Lower leg skin (tissue), 3 donors: ENCODE results near the gene AUTS2.

Experiments used
- POLR2A ChIP-seq, 2 donors: fragments of 450-650 bp; IDR thresholded peaks; one replicate each; pipeline ENCODE4 v1.6.1; 2016 to 2017; ENCODE audit warnings: antibody characterized with exemption in 2 of 2, mild to moderate bottlenecking in 1 of 2, moderate library complexity in 1 of 2
- TF ChIP-seq, protein P1 (sequence below), 3 donors: fragments of 450-650 bp; IDR thresholded peaks; one replicate each; pipeline ENCODE4 v1.5.1; 2016; ENCODE audit warnings: antibody characterized with exemption in 3 of 3, mild to moderate bottlenecking in 3 of 3, moderate library complexity in 2 of 3

- TF ChIP-seq, protein P1, sequence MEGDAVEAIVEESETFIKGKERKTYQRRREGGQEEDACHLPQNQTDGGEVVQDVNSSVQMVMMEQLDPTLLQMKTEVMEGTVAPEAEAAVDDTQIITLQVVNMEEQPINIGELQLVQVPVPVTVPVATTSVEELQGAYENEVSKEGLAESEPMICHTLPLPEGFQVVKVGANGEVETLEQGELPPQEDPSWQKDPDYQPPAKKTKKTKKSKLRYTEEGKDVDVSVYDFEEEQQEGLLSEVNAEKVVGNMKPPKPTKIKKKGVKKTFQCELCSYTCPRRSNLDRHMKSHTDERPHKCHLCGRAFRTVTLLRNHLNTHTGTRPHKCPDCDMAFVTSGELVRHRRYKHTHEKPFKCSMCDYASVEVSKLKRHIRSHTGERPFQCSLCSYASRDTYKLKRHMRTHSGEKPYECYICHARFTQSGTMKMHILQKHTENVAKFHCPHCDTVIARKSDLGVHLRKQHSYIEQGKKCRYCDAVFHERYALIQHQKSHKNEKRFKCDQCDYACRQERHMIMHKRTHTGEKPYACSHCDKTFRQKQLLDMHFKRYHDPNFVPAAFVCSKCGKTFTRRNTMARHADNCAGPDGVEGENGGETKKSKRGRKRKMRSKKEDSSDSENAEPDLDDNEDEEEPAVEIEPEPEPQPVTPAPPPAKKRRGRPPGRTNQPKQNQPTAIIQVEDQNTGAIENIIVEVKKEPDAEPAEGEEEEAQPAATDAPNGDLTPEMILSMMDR (IDR thresholded peaks at IDR 0.05), result no peak
- no peak for TF ChIP-seq POLR2A (IDR thresholded peaks at IDR 0.05)
Observed at GRCh38 chr7:70006261-70006920, 408.1 kb downstream of the AUTS2 start.
